Measurements from ENCODE around the gene BTN2A1.

The BTN2A1 gene

GRCh38 chr6:26468829-26469228, 11.1 kb downstream of the BTN2A1 start:
- DNase-seq (ENCODE audit: low read depth): no peak

- no peak for DNase-seq (ENCODE audit: low read depth)
These were observed 12.9 kb downstream of the BTN2A1 start for GRCh38 chr6:26470643-26471042.

DNA sequence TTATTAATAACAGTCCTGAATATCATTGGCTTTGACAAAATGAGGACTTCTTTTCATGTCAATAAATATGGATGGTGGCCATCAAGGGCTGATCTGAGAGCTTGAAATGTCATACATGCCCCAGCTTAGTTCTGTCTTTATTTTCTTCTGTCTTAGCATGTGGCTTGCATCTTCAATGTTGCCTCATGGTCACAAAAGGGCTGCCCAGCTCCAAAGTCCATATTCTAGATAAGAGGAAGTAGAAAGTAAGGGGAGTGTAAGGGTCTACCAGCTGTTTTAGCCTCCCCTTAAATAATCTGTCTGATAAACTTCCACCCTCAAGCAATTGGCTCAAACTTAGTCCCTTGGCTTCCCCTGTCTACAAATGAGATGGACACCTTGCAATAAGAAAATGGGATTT, 14.2 kb downstream of the BTN2A1 start:
- no peak for DNase-seq (ENCODE audit: low read depth)

DNA sequence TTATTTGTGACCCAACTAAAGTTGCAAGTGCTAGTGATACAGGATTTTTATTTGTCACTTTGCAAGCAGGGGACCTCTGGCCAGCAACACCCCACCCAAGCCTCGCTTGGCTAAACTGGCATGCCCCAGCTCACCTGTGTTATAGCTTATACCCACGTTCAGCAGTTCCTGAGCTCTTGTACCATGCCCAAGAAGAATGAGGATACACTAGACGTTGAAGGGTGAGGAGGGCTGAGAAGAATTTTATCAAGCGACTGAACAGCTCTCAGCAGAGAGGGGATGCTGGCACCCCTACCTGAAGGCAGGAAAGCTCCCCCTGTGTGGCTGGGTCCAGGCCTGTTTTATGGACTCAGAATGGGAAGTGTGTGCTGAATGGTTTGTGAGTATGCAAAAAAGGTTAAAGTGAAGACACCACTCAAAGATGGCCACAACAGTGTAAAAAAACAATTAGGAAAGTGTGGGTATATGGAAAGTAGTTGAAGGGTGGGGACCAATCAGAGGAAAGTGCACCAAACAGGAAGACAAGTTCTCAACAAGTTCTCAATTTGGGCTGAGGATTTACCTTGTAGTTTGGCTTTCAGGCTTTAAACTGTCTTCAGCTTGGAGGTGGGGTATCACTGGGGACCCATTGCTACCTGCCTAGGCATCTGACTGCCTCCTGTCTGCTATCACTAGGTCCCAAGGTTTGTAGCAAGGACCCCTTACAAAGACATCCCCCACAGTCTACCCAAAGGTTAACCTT, 15.0 kb downstream of the BTN2A1 start:
- DNase-seq (ENCODE audit: low read depth): no peak

DNA sequence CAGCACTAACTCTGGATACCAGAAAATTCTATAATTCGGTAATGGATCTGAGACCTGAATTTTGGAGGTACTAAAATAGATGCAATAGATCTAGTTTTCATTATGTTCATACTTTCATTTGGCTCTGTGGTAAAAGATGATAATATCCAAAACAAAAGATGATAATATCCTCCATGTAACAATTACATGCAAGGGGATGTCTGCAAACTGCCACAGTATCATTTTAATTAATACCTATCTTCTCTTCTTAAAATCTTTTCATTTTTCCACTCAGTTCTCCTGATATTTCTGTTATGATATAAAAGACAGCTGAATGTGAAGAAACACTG, 15.6 kb downstream of the BTN2A1 start:
- DNase-seq (ENCODE audit: low read depth): no peak

DNA sequence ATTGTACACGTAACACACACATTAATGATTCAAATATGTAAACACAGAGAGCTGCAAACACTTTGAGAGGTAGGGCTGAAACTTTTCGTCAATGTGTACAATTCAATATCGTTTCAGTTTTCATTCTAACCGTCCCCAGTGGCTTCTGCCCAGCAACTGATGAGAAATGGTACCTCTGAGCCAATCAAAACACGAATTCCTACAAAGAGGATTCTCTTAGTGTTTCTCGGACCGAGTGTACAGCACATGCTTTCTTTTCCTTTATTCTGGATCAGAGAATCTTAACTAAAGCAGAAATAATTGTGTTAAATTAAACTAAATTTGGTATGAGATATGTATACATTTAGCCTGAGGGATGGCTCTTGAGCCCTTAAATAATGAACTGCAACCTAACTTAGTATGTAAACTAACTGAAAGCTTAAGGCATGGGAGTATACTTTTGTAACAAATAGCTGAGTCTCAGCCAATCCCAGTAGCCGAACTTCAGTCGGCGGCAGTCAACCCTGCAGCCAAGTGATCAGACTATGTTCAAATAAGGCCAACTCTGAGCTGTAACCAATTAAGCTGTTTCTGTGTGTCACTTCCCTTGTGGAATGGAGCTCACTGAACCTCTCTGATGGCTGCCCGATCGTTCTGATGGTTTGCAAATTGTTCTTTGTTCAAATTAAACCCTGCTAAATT, 16.1 kb downstream of the BTN2A1 start:
- peak; percentile 41 for DNase-seq (ENCODE audit: low read depth)

- DNase-seq (ENCODE audit: low read depth): no peak
These were observed 16.7 kb downstream of the BTN2A1 start for GRCh38 chr6:26474439-26474881.

- DNase-seq (ENCODE audit: low read depth): no peak
These were observed 18.3 kb downstream of the BTN2A1 start for GRCh38 chr6:26475823-26476729.

- DNase-seq (ENCODE audit: low read depth): no peak
These were observed 19.1 kb downstream of the BTN2A1 start for GRCh38 chr6:26476896-26477295.

DNA sequence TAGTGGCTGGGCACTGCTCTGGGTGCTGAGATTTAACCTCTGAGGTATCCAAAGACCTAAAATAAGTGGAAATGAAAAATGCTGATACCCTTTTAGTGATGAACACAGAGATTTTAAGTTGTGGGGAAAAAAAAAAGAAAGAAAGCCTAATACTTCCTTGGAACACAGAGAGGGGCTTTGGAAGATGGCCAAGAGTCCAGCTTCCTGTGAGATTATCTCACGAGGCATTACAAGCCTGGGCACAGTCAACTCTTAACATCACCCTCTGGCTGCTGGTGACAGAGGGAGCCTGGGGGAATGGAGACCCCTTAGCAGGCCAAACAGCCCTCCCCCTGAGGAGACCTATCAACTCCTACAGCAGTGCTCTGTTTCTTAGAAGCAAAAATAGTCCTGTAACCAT, 19.7 kb downstream of the BTN2A1 start:
- no peak for DNase-seq (ENCODE audit: low read depth)

DNA sequence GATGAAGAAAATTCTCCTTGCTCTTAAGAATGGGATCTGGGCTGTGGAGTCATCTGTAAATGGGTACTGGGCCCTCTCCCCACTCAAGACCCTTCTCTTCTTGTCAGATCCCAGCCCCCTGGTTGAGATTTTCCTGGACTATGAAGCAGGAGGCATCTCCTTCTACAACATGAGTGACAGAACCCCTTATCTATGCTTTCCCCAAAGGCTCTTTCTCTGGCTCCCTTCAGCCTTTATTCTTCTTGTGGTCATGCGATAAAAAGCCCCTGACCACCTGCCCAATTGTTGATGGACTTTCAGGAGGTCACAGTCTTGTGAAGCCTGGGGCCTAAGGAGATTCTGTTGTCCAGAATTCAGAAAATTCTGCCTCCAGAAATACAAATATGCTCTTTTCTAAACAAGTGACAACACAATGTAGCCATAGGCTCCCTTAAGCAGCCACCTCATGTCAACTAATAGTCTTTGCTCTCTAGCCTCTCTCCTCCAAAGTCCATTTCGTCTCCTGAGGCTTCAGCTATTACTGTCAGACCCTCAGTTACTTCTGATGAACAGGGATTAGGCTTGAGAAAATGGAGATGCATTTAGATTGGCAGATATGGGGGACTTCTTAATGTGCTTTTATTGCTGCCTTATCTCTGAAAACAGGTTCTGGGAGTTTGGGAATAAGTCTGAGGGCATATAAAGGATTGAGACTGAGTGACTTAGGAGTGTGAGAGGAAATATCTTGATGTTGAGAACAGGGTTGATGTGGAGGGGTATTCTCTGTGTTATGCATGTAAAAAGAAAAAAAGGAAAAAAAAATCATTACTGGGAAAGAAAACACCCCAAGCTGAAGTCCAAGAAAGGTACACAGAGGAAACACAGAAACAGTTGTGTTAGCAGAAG, 20.6 kb downstream of the BTN2A1 start:
- no peak for DNase-seq (ENCODE audit: low read depth)

DNA sequence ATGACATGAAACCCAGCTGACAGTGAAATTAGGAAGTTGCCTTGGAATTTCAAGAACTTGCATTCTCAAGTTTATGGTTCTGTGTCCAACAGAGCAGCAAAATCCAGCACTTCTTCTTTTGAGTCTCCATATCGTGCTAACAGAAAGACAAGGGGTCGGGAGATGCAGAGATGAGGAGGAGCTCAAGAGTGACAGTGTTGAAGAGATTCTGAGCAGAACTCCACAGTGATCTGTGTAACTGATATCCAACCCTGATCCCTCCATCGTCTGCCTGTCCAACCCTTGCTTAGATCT, 21.2 kb downstream of the BTN2A1 start:
- no peak for DNase-seq (ENCODE audit: low read depth)

DNA sequence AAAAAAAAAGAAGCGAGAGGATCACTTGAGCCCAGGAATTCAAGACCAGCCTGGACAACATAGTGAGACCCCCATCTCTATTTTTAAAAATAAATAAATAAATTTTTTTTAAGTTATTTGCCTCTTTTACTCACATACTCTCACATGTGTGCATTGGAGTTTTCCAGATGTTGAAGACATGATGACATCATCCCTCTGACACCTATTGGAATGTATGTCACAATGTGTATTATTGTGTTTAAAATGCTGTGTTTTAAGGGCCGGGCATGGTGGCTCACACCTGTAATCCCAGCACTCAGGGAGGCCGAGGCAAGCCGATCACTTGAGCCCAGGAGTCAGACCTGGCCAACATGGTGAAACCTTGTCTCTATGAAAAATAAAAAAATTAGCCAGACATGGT, 24.6 kb downstream of the BTN2A1 start:
- no peak for DNase-seq (ENCODE audit: low read depth)

GRCh38 chr6:26483727-26484126, 26.0 kb downstream of the BTN2A1 start:
- no peak for DNase-seq (ENCODE audit: low read depth)

DNA sequence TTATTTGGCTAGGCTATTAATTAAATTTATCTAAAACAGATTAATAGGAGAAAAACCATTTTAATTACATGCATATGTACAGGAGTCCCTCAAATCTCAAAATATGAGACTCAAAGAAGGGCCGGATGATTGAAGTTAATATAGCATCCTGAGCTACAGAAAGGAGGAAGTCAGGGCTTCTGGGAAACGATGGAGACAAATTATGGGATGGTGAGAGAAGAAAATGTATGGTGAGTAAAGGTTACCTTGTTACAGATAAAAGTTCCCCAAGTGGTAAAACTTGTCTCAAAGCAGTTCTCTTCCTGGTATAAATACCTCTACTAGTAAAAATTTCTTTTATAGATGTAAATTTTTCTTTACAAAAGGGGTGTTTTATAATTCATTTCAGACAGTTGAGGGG, 26.4 kb downstream of the BTN2A1 start:
- DNase-seq (ENCODE audit: low read depth): no peak

DNA sequence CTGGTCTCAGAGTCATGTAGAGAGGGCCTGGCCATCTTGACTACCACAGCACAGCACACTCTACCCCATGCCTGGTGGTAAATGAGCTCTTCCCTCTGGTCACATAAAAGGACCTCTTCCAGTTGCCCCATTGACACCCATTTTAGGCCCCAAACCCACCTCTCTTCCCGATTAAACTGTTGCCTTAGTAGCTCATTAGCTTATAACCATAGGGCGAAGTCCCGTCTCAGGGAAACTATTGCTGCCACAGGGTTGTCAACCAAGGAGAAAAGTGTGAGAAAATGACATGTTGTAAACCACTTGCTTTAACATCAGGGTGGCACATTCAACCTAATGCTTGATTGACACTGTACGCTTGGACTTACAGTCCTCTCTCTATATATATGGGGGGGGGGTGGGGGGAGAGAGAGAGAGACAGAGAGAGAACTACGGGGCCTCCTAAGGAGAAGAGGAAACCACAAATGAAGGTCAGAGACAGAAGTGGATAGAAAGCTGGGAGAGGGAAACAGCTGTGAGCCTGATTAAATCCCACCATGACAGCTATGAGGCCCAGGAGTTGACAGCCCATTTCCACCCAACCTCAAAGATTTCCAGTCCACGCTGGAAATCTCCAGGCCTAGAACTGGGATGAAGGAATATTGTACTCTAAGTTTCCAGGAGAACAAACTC, 27.5 kb downstream of the BTN2A1 start:
- DNase-seq (ENCODE audit: low read depth): no peak

- no peak for DNase-seq (ENCODE audit: low read depth)
These were observed 28.6 kb downstream of the BTN2A1 start for GRCh38 chr6:26486358-26486757.

- DNase-seq (ENCODE audit: low read depth): no peak
These were observed 29.7 kb downstream of the BTN2A1 start for GRCh38 chr6:26487466-26487865.

- no peak for DNase-seq (ENCODE audit: low read depth)
These were observed 32.5 kb downstream of the BTN2A1 start for GRCh38 chr6:26489996-26490964.

DNA sequence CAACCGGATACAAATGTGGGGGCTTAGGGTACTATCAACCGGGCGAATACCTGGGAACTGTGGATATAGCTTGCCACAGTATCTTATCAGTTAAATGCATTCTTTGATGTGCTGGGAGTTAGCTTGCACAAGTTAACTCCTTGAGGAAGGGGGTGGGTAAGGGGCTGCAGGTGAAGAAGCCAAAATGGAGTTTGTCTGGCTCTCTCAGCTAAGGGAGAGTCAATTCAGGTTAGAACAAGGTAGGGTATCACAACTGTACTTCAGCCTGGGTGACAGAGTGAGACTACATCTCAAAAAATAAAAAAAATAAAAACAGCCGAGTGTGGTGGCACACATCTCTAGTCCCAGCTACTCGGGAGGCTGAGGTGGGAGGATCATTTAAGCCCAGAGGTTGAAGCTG, 33.8 kb downstream of the BTN2A1 start:
- no peak for DNase-seq (ENCODE audit: low read depth)

Measured in stimulated activated CD8-positive, alpha-beta memory T cell treated with anti-CD3 and anti-CD28 coated beads, Interleukin-7, amount 100 ng/mL, for 24 hours (primary cell).